ENCODE data around the gene GKN2.
"Not testable (repeated sequence)": the region's sequence is repeated elsewhere in the genome, so short reads cannot be mapped to it uniquely, and the experiment has no call there.

Gene GKN2

GRCh38 chr2:68964282-68964681 lies 11.6 kb upstream of the GKN2 start:
- TF ChIP-seq Cebpa-rat (IDR thresholded peaks at IDR 0.05) = no peak
- Histone ChIP-seq H3K36me3 (no peaks in the 10 kb centered on the region), H3K9me3 (no peaks in the 10 kb centered on the region), H4K20me1 (no peaks in the 10 kb centered on the region), H3K4me2 (no peak overlapping the region), H3K27me3 (no peaks in the 10 kb centered on the region), H3K9ac (no peak overlapping the region), H3K4me1 (no peaks in the 10 kb centered on the region), H3K27ac (no peak overlapping the region), H3K4me3 (no peak overlapping the region)

- Histone ChIP-seq H3K4me1 (no peaks in the 10 kb centered on the region), H3K4me2 (no peak overlapping the region), H3K4me3 (no peak overlapping the region), H3K9me3 (no peaks in the 10 kb centered on the region), H3K9ac (no peak overlapping the region), H3K36me3 (no peaks in the 10 kb centered on the region), H3K27me3 (no peaks in the 10 kb centered on the region), H3K27ac (no peak overlapping the region), H4K20me1 (no peaks in the 10 kb centered on the region)
- TF ChIP-seq Cebpa-rat (IDR thresholded peaks at IDR 0.05) = no peak
Measured at GRCh38 chr2:68961380-68961779, 8.7 kb upstream of the GKN2 start.

GRCh38 chr2:68959001-68959400 lies 6.3 kb upstream of the GKN2 start:
- H3K4me2 ChIP-seq = no peak overlapping the region
- H3K27me3 ChIP-seq = no peaks in the 10 kb centered on the region
- no peaks in the 10 kb centered on the region for H3K9me3 ChIP-seq
- H4K20me1 ChIP-seq = no peaks in the 10 kb centered on the region
- H3K27ac ChIP-seq = no peak overlapping the region
- H3K4me3 ChIP-seq = no peak overlapping the region
- H3K9ac ChIP-seq = no peak overlapping the region
- no peaks in the 10 kb centered on the region for H3K4me1 ChIP-seq
- H3K36me3 ChIP-seq = no peaks in the 10 kb centered on the region
- no peak for TF ChIP-seq Cebpa-rat (IDR thresholded peaks at IDR 0.05)

DNA sequence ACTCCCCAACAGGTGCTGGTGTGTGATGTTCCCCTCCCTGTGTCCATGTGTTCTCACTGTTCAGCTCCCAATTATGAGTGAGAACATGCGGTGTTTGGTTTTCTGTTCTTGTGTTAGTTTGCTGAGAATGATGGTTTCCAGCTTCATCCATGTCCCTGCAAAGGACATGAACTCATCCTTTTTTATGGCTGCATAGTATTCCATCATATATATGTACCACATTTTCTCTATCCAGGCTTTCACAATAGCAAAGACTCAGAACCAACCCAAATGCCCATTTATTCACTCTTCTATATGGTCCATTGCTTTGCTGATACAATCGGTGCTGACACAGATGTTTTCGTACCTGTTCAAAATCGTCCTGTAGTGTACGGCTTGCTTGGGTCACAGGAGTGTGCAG lies 2.7 kb upstream of the GKN2 start:
- not testable (repeated sequence) for H4K20me1 ChIP-seq, H3K4me2 ChIP-seq, H3K9ac ChIP-seq, H3K27ac ChIP-seq, H3K4me3 ChIP-seq, H3K4me1 ChIP-seq, H3K9me3 ChIP-seq, H3K27me3 ChIP-seq, H3K36me3 ChIP-seq

GRCh38 chr2:68951899-68952298 lies 794 bp downstream of the GKN2 start:
- no peak overlapping the region for H3K27ac ChIP-seq

DNA sequence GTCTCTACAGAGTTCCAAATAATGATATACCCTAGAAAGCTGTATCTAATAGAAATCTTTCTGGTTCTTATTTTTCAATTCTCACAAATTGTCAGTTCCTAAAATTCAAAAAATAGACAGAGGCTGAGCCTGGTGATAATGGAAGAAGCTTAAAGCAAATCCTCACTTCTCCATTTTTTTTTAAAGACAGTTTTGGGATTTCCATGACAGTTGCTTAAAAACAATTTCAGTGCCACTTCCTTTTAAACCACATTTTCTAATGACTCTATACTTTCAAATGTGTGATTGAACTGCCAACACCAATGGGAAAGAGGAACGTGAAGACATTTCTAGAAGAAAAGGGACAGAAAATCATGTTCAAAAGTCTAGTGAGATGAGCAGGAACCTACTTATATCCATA lies 4.0 kb downstream of the GKN2 start:
- Histone ChIP-seq H3K36me3 (no peaks in the 10 kb centered on the region), H3K4me2 (no peak overlapping the region), H3K9ac (no peak overlapping the region), H3K4me1 (no peaks in the 10 kb centered on the region), H3K27ac (no peak overlapping the region), H3K27me3 (no peaks in the 10 kb centered on the region), H4K20me1 (no peaks in the 10 kb centered on the region), H3K9me3 (no peaks in the 10 kb centered on the region), H3K4me3 (no peak overlapping the region)
- no peak for TF ChIP-seq Cebpa-rat (IDR thresholded peaks at IDR 0.05)

More at GRCh38 chr2:68951899-68952298, 794 bp downstream of the GKN2 start:
- H3K36me3 ChIP-seq = no peaks in the 10 kb centered on the region
- no peak overlapping the region for H3K4me3 ChIP-seq
- no peaks in the 10 kb centered on the region for H3K9me3 ChIP-seq
- H3K4me2 ChIP-seq = no peak overlapping the region
- H3K27me3 ChIP-seq = no peaks in the 10 kb centered on the region
- H3K4me1 ChIP-seq = no peaks in the 10 kb centered on the region
- no peak overlapping the region for H3K9ac ChIP-seq
- TF ChIP-seq Cebpa-rat (IDR thresholded peaks at IDR 0.05) = no peak
- H4K20me1 ChIP-seq = no peaks in the 10 kb centered on the region

GRCh38 chr2:68946117-68946516 lies 6.6 kb downstream of the GKN2 start:
- no peak overlapping the region for H3K27ac ChIP-seq
- H3K4me2 ChIP-seq = no peak overlapping the region
- H3K9me3 ChIP-seq = no peaks in the 10 kb centered on the region
- no peaks in the 10 kb centered on the region for H4K20me1 ChIP-seq
- no peaks in the 10 kb centered on the region for H3K36me3 ChIP-seq
- H3K4me1 ChIP-seq = no peaks in the 10 kb centered on the region
- H3K9ac ChIP-seq = no peak overlapping the region
- H3K4me3 ChIP-seq = no peak overlapping the region
- no peak for TF ChIP-seq Cebpa-rat (IDR thresholded peaks at IDR 0.05)
- H3K27me3 ChIP-seq = no peaks in the 10 kb centered on the region

DNA sequence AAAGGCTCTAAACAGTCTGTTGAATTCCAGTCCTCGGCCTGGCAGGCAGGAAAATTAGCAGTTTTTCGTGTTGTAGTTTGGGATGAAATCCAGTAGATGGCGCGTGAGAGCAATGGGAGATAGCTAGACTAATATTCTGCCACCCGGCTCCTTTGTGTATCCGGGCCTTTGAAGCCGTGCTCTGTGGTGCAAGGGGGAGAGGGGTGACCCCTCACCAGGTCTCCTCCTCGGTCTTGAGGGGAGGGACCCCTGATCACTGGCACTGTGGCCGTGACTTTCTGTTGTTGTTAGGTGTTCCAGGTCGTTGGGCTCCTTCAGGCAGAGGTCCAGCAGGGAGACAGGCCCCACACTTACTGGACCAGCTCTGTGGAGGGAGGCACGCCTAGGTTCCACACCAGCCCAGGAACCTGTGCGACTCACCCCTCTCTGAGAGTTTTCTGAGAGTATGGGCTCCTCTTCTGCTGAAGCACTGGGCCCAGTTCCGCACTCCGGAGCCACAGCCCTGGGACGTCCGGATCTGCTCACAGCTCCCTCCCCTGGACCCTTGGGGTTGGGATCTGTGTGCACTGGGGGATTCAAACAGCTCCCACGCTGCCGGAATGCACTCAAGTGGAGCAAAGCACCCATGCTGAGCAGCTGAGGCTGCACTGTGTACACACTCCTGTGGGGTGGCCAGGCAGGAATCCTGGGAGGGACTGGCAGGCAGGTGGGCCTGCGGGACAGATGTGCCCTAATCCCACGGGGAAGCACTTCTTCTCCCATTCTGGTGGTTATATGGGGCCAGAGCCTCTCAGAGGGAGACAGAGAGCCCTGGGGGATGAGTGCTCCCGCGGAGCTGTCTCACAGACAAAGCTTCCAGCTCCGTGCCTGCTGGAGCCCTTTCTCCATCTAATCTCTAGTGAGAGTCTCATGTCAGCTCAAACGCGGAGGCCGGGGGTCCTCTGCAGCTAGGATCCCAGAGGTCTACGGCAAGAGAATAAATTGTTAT lies 8.8 kb downstream of the GKN2 start:
- peak overlapping the region; percentile 27; the same call in 1 of the 2 replicates for H3K4me2 ChIP-seq
- no peak for TF ChIP-seq Cebpa-rat (IDR thresholded peaks at IDR 0.05)
- no peaks in the 10 kb centered on the region for H3K27me3 ChIP-seq
- no peaks in the 10 kb centered on the region for H3K36me3 ChIP-seq
- H4K20me1 ChIP-seq = no peaks in the 10 kb centered on the region
- H3K9ac ChIP-seq = no peak overlapping the region
- H3K4me3 ChIP-seq = no peak overlapping the region
- no peaks in the 10 kb centered on the region for H3K9me3 ChIP-seq
- no peaks in the 10 kb centered on the region for H3K4me1 ChIP-seq
- peak overlapping the region; percentile 8; the same call in 1 of the 2 replicates for H3K27ac ChIP-seq

DNA sequence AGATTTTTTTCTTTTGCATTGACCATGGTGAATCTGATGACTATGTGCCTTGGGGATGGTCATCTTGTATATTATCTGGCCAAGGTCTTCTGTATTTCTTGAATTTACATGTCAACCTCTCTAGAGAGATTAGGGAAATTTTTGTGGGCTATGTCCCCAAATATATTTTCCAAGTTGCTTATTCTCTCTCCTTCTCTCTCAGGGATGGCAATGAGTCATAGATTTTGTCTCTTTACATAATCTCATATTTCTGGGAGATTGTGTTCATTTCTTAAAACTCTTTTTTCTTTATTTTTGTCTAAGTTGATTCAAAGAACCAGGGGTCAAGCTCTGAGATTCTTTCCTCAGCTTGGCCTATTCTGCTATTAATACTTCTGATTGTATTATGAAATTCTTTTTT lies 9.9 kb downstream of the GKN2 start:
- TF ChIP-seq Cebpa-rat (IDR thresholded peaks at IDR 0.05) = no peak
- Histone ChIP-seq H3K4me2 (no peak overlapping the region), H3K36me3 (no peaks in the 10 kb centered on the region), H3K27me3 (no peaks in the 10 kb centered on the region), H3K4me1 (no peaks in the 10 kb centered on the region), H3K9ac (no peak overlapping the region), H4K20me1 (no peaks in the 10 kb centered on the region), H3K4me3 (no peak overlapping the region), H3K9me3 (no peaks in the 10 kb centered on the region), H3K27ac (no peak overlapping the region)

DNA sequence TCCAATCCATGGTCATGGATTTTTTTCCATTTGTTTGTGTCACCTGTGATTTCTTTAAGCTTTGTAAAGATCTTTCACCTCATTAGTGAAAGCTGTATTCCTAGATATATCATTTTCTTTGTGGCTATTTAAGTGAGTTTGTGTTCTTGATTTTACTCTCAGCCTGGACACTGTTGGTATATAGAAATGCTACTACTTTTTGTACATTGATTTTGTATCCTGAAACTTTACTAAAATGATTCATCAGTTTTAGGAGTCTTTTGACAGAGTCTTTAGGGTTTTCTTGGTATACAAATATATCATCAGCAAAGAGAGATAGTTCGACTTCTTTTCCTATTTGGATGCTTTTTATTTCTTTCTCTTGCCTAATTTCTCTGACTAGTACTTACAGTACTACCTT lies 12.3 kb downstream of the GKN2 start:
- no peaks in the 10 kb centered on the region for H3K36me3 ChIP-seq
- H3K27me3 ChIP-seq = no peaks in the 10 kb centered on the region
- TF ChIP-seq Cebpa-rat (IDR thresholded peaks at IDR 0.05) = no peak
- no peak overlapping the region for H3K9ac ChIP-seq
- no peak overlapping the region for H3K4me3 ChIP-seq
- no peaks in the 10 kb centered on the region for H3K9me3 ChIP-seq
- H4K20me1 ChIP-seq = no peaks in the 10 kb centered on the region
- no peak overlapping the region for H3K27ac ChIP-seq
- no peak overlapping the region for H3K4me2 ChIP-seq
- no peaks in the 10 kb centered on the region for H3K4me1 ChIP-seq

Measured in BLaER1 (cell line).